ENCODE results near the gene TLCD3A.

The TLCD3A gene

GRCh38 chr17:773467-774312 lies 41.3 kb downstream of the TLCD3A start:
- Histone ChIP-seq H4K20me1 (ENCODE audit: insufficient read depth, low read length) (no peaks in the 10 kb centered on the region), H3K4me1 (ENCODE audit: insufficient read depth, low read length, severe bottlenecking) (peaks cover 5% of the 10 kb centered on the region), H3K4me2 (ENCODE audit: low read length) (no peak overlapping the region), H2AFZ (ENCODE audit: low read length) (no peak overlapping the region), H3K4me3 (ENCODE audit: low read depth, low read length, poor library complexity, severe bottlenecking) (no peak overlapping the region), H3K27ac (ENCODE audit: low read depth, low read length, poor library complexity, severe bottlenecking) (no peak overlapping the region), H3K36me3 (ENCODE audit: insufficient read depth, low read length) (peaks cover 94% of the 10 kb centered on the region), H3K27me3 (ENCODE audit: insufficient read depth, low read length) (no peaks in the 10 kb centered on the region), H3K9me2 (ENCODE audit: low read depth, low read length) (no peaks in the 10 kb centered on the region), H3K9me3 (ENCODE audit: low read length) (no peaks in the 10 kb centered on the region), H3K79me2 (ENCODE audit: insufficient read depth, low read length) (no peaks in the 10 kb centered on the region), H3F3A (ENCODE audit: insufficient read depth, low read length) (no peaks in the 10 kb centered on the region), H3K9ac (ENCODE audit: low read length) (no peak overlapping the region)
- TF ChIP-seq CTCF (IDR thresholded peaks at IDR 0.05; ENCODE audit: low read length): no peak
- no peak for TF ChIP-seq EZH2 (IDR thresholded peaks at IDR 0.05; ENCODE audit: borderline replicate concordance, low read length)

- Histone ChIP-seq H2AFZ (ENCODE audit: low read length) (no peak overlapping the region), H3K27me3 (ENCODE audit: insufficient read depth, low read length) (no peaks in the 10 kb centered on the region), H3K4me1 (ENCODE audit: insufficient read depth, low read length, severe bottlenecking) (peaks cover 5% of the 10 kb centered on the region), H3K9me2 (ENCODE audit: low read depth, low read length) (no peaks in the 10 kb centered on the region), H3K4me2 (ENCODE audit: low read length) (no peak overlapping the region), H3K9me3 (ENCODE audit: low read length) (no peaks in the 10 kb centered on the region), H4K20me1 (ENCODE audit: insufficient read depth, low read length) (no peaks in the 10 kb centered on the region), H3K27ac (ENCODE audit: low read depth, low read length, poor library complexity, severe bottlenecking) (no peak overlapping the region), H3K4me3 (ENCODE audit: low read depth, low read length, poor library complexity, severe bottlenecking) (no peak overlapping the region), H3F3A (ENCODE audit: insufficient read depth, low read length) (no peaks in the 10 kb centered on the region), H3K36me3 (ENCODE audit: insufficient read depth, low read length) (peaks cover 90% of the 10 kb centered on the region), H3K79me2 (ENCODE audit: insufficient read depth, low read length) (no peaks in the 10 kb centered on the region), H3K9ac (ENCODE audit: low read length) (no peak overlapping the region)
- TF ChIP-seq CTCF (IDR thresholded peaks at IDR 0.05; ENCODE audit: low read length): no peak
- TF ChIP-seq EZH2 (IDR thresholded peaks at IDR 0.05; ENCODE audit: borderline replicate concordance, low read length): no peak
Observed at GRCh38 chr17:774313-774584, 41.9 kb downstream of the TLCD3A start.

- peaks cover 57% of the 10 kb centered on the region for H3K36me3 ChIP-seq (ENCODE audit: insufficient read depth, low read length)
- H3K4me2 ChIP-seq (ENCODE audit: low read length): no peak overlapping the region
- no peaks in the 10 kb centered on the region for H3K9me3 ChIP-seq (ENCODE audit: low read length)
- H3K79me2 ChIP-seq (ENCODE audit: insufficient read depth, low read length): peaks cover 25% of the 10 kb centered on the region
- no peak overlapping the region for H3K27ac ChIP-seq (ENCODE audit: low read depth, low read length, poor library complexity, severe bottlenecking)
- no peaks in the 10 kb centered on the region for H3K27me3 ChIP-seq (ENCODE audit: insufficient read depth, low read length)
- no peak overlapping the region for H3K4me3 ChIP-seq (ENCODE audit: low read depth, low read length, poor library complexity, severe bottlenecking)
- H3K4me1 ChIP-seq (ENCODE audit: insufficient read depth, low read length, severe bottlenecking): peaks cover 17% of the 10 kb centered on the region
- no peaks in the 10 kb centered on the region for H3F3A ChIP-seq (ENCODE audit: insufficient read depth, low read length)
- no peaks in the 10 kb centered on the region for H3K9me2 ChIP-seq (ENCODE audit: low read depth, low read length)
- no peak for TF ChIP-seq CTCF (IDR thresholded peaks at IDR 0.05; ENCODE audit: low read length)
- TF ChIP-seq EZH2 (IDR thresholded peaks at IDR 0.05; ENCODE audit: borderline replicate concordance, low read length): no peak
- no peak overlapping the region for H3K9ac ChIP-seq (ENCODE audit: low read length)
- H4K20me1 ChIP-seq (ENCODE audit: insufficient read depth, low read length): no peaks in the 10 kb centered on the region
- H2AFZ ChIP-seq (ENCODE audit: low read length): no peak overlapping the region
Observed at GRCh38 chr17:778096-778495, 45.7 kb downstream of the TLCD3A start.
